ENCODE measurements around the gene UBE2Z.

Gene UBE2Z

DNA sequence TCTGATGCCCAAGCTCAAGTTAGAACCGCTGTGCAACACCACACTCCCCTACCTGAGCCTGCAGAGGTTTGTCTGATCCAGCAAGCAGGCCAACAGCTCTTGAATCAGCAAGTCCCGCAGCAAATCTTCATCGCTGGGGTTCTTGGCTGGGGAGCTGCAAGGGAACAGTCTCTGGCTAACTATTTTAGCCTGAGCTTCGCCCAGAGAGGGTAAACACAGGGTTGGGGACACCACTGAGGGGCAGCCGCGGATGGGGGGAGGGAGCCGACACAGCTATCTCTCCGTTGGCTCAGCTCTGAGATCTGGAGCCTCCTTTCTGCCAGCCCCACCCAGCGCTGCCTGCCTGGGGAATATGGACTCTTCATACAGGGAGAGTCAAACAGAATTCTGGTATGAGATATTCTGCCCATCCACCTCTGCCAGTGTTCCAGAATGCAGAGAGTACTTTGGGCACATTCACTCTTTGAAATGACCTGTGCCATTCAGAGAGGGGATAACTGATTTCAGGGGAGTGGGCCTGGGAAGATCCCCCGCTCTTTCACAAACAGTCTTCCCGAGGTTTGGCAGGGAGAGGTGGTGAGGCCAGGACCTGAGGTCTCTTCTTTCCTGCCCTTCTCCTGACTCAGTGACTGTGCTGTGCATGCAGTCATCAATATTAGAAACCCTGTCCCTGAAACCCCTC is 52.8 kb downstream of the UBE2Z start:
- TF ChIP-seq RAD21 (IDR thresholded peaks at IDR 0.05; ENCODE audit: low read depth) (no peak), YY1 (IDR thresholded peaks at IDR 0.05; ENCODE audit: low read depth) (no peak), CREB1 (IDR thresholded peaks at IDR 0.05; ENCODE audit: low read depth) (no peak), EGR1 (IDR thresholded peaks at IDR 0.05) (no peak), ZBTB7A (IDR thresholded peaks at IDR 0.05; ENCODE audit: low read depth) (no peak), REST (IDR thresholded peaks at IDR 0.05; ENCODE audit: low read depth) (no peak), FOXM1 (IDR thresholded peaks at IDR 0.05; ENCODE audit: borderline replicate concordance, low read depth) (no peak), TAF1 (IDR thresholded peaks at IDR 0.05; ENCODE audit: low read depth) (no peak)
- TF ChIP-seq, protein P1, sequence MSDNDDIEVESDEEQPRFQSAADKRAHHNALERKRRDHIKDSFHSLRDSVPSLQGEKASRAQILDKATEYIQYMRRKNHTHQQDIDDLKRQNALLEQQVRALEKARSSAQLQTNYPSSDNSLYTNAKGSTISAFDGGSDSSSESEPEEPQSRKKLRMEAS (IDR thresholded peaks at IDR 0.05), result no peak

DNA sequence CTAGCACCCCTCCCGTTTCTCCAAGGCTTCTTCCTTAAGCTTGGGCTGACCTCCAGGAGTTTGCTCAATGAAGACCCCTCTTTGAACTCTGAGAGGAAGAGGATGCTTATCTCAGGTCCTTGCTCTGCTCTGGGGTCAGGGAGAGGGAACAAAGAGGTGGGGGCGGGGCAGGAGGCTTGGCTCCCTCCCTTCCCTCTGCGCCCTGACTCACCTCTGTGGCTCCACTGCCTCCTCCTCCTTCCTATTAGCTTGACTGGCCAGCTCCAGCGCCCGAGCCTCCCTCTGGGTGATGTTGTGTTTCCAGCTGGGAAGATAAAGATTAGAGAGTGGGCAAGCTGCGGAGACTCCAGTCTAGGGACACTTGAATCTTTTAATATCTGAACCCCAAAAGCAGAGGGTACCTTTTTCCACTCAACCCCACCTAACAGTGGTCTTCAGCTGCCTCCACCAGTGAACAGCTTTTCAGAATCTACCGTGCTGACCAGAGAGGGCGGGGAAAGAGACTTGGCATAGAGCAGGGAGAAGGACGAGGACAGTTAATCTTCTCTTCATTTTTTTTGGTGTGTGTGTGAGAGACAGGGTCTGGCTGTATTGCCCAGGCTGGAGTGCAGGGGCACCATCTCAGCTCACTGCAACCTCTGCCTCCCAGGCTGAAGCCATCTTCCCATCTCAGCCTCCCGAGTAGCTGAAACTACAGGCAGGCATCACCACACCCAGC is 53.5 kb downstream of the UBE2Z start:
- TF ChIP-seq TEAD4 (IDR thresholded peaks at IDR 0.05), result no peak
- no peak for TF ChIP-seq TAF1 (IDR thresholded peaks at IDR 0.05; ENCODE audit: low read depth)
- no peak for TF ChIP-seq ZBTB7A (IDR thresholded peaks at IDR 0.05; ENCODE audit: low read depth)
- TF ChIP-seq REST (IDR thresholded peaks at IDR 0.05; ENCODE audit: low read depth), result no peak
- no peak for TF ChIP-seq FOXM1 (IDR thresholded peaks at IDR 0.05; ENCODE audit: borderline replicate concordance, low read depth)
- TF ChIP-seq, protein P1 (IDR thresholded peaks at IDR 0.05), result no peak
- no peak for TF ChIP-seq TCF12 (IDR thresholded peaks at IDR 0.05; ENCODE audit: low read depth)
- TF ChIP-seq USF1 (IDR thresholded peaks at IDR 0.05), result no peak
- TF ChIP-seq RAD21 (IDR thresholded peaks at IDR 0.05; ENCODE audit: low read depth), result no peak
- no peak for TF ChIP-seq EGR1 (IDR thresholded peaks at IDR 0.05)
- no peak for TF ChIP-seq YY1 (IDR thresholded peaks at IDR 0.05; ENCODE audit: low read depth)
- TF ChIP-seq NFIC (IDR thresholded peaks at IDR 0.05), result no peak
- no peak for TF ChIP-seq CREB1 (IDR thresholded peaks at IDR 0.05; ENCODE audit: low read depth)
- no peak for TF ChIP-seq EP300 (IDR thresholded peaks at IDR 0.05; ENCODE audit: borderline replicate concordance)

GRCh38 chr17:48970224-48970623 is 62.0 kb downstream of the UBE2Z start:
- TF ChIP-seq NFIC (IDR thresholded peaks at IDR 0.05) (peak; percentile 59; the same call in 1 of the 2 replicates), YY1 (IDR thresholded peaks at IDR 0.05; ENCODE audit: low read depth) (no peak)

GRCh38 chr17:48970865-48971687 is 62.9 kb downstream of the UBE2Z start:
- no peak for TF ChIP-seq TCF12 (IDR thresholded peaks at IDR 0.05; ENCODE audit: low read depth)
- no peak for TF ChIP-seq FOXM1 (IDR thresholded peaks at IDR 0.05; ENCODE audit: borderline replicate concordance, low read depth)
- TF ChIP-seq CEBPB (IDR thresholded peaks at IDR 0.05), result no peak
- TF ChIP-seq ZBTB7A (IDR thresholded peaks at IDR 0.05; ENCODE audit: low read depth), result no peak
- TF ChIP-seq TAF1 (IDR thresholded peaks at IDR 0.05; ENCODE audit: low read depth), result no peak
- TF ChIP-seq REST (IDR thresholded peaks at IDR 0.05; ENCODE audit: low read depth), result no peak
- no peak for TF ChIP-seq EP300 (IDR thresholded peaks at IDR 0.05; ENCODE audit: borderline replicate concordance)
- no peak for TF ChIP-seq EGR1 (IDR thresholded peaks at IDR 0.05)
- no peak for TF ChIP-seq USF1 (IDR thresholded peaks at IDR 0.05)
- TF ChIP-seq, protein P1 (IDR thresholded peaks at IDR 0.05), result no peak
- TF ChIP-seq RAD21 (IDR thresholded peaks at IDR 0.05; ENCODE audit: low read depth), result no peak
- TF ChIP-seq CREB1 (IDR thresholded peaks at IDR 0.05; ENCODE audit: low read depth), result no peak
- TF ChIP-seq TEAD4 (IDR thresholded peaks at IDR 0.05), result no peak
- TF ChIP-seq NFIC (IDR thresholded peaks at IDR 0.05), result no peak
- no peak for TF ChIP-seq YY1 (IDR thresholded peaks at IDR 0.05; ENCODE audit: low read depth)

Measured in Ishikawa (cell line).